Head of caudate nucleus (tissue), 42 donors: ENCODE data around the gene SIN3A.

Experiments used
- DNase-seq, 42 donors: peaks; one replicate each; pipeline versions ENCODE4 v3.0.0 to v3.0.0-alpha.2; 2020 to 2021; ENCODE audit warnings: mixed read lengths in 7 of 42
- intact Hi-C: fragments of 100-400 bp; cut with DNase I; formaldehyde crosslinking; loops from one replicate; pipeline ENCODE4 v1.15.0; 2022

The SIN3A gene

GRCh38 chr15:75327491-75327890 is 124.0 kb downstream of the SIN3A start:
- intact Hi-C loops, result no loop called here
- DNase-seq, result no peak

GRCh38 chr15:75327005-75327404 is 124.5 kb downstream of the SIN3A start:
- intact Hi-C loops, result no loop called here
- no peak for DNase-seq

GRCh38 chr15:75325922-75326321 is 125.6 kb downstream of the SIN3A start:
- intact Hi-C loops, result no loop called here
- DNase-seq, result no peak

- intact Hi-C loops, result no loop called here
- no peak for DNase-seq
These were observed 129.8 kb downstream of the SIN3A start for GRCh38 chr15:75321711-75322110.
